Keratinocyte (primary cell): ENCODE results near the gene CACNB2.

Experiments used
- EZH2 ChIP-seq: IDR thresholded peaks from one replicate; pipeline ENCODE4 v1.6.1; 2012; ENCODE audit warnings: inconsistent platforms, mild to moderate bottlenecking, low read length, moderate library complexity
- TF ChIP-seq, protein P1 (sequence below), 3 experiments: IDR thresholded peaks in 1 of 3; conservative IDR thresholded peaks in 1 of 3; optimal IDR thresholded peaks in 1 of 3; 2 replicates in 2 of 3; 3 replicates in 1 of 3; pipeline versions ENCODE3 to v1.5.1; 2011; ENCODE audit warnings: low read length in 3 of 3, mild to moderate bottlenecking in 3 of 3, moderate library complexity in 2 of 3, control low read depth in 1 of 3, inconsistent platforms in 1 of 3; ENCODE audit not compliant: insufficient read depth in 2 of 3; ENCODE audit errors: extremely low read depth in 1 of 3

DNA sequence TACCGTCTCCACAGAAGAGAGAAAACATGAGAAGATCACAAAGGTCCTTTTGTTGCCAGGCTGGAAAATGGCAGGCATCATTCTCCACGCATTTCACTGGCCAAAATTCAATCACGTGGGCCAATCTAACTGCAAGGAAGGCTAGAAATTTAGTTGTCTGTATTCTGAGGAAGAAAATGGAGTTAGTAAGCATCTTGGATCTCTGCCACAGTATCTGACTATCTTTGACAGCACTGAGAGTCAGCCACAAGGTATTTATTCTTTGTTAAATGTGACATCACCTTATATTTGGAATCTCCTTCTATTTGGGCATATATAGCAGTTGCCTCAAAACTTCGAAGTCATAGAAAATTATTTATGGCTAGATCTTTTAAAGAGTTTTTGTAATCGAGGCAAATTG lies 297.3 kb downstream of the CACNB2 start:
- TF ChIP-seq, protein P1, sequence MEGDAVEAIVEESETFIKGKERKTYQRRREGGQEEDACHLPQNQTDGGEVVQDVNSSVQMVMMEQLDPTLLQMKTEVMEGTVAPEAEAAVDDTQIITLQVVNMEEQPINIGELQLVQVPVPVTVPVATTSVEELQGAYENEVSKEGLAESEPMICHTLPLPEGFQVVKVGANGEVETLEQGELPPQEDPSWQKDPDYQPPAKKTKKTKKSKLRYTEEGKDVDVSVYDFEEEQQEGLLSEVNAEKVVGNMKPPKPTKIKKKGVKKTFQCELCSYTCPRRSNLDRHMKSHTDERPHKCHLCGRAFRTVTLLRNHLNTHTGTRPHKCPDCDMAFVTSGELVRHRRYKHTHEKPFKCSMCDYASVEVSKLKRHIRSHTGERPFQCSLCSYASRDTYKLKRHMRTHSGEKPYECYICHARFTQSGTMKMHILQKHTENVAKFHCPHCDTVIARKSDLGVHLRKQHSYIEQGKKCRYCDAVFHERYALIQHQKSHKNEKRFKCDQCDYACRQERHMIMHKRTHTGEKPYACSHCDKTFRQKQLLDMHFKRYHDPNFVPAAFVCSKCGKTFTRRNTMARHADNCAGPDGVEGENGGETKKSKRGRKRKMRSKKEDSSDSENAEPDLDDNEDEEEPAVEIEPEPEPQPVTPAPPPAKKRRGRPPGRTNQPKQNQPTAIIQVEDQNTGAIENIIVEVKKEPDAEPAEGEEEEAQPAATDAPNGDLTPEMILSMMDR (optimal IDR thresholded peaks at IDR 0.05 in 1 of 3, IDR thresholded peaks at IDR 0.05 in 1 of 3, conservative IDR thresholded peaks at IDR 0.05 in 1 of 3; ENCODE audit: extremely low read depth in 1 of 3, insufficient read depth in 2 of 3, low read length in 3 of 3) = no peak
- no peak for TF ChIP-seq EZH2
